HPDE6-E6E7 (cell line): ENCODE results near the gene AOPEP.
A peak's percentile ranks its signal among the peaks of the same experiment; 100 is the strongest.

Experiments
- DNase-seq: peaks from one replicate; pipeline ENCODE4 v3.0.0; 2011; ENCODE audit warnings: missing footprints; ENCODE audit errors: extremely low spot score

AOPEP gene

GRCh38 chr9:94761481-94761880 lies 35.0 kb downstream of the AOPEP start:
- DNase-seq: no peak

GRCh38 chr9:94767331-94768072 lies 41.0 kb downstream of the AOPEP start:
- peak; percentile 33 for DNase-seq

GRCh38 chr9:94768766-94769165 lies 42.3 kb downstream of the AOPEP start:
- no peak for DNase-seq

DNA sequence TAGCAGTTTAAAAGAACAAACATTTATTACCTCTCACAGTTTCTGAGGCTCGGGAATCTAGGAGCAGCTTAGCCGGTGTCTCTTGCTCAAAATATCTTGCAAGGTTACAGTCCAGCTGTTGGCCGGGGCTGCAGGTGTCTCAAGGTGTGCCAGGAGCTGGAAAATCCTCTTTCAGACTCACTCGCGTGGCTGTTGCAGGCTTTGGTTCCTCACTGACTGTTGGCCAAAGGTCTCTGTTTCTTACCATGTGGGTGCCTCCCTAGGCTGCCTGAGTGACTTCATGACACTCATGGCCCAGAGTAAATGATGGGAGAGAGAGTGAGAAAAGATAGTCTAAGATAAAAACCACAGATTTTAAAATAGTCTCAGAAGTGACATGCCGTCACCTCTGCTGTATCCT lies 43.8 kb downstream of the AOPEP start:
- no peak for DNase-seq

- DNase-seq: no peak
These were observed 44.6 kb downstream of the AOPEP start for GRCh38 chr9:94771096-94771495.

- no peak for DNase-seq
These were observed 45.6 kb downstream of the AOPEP start for GRCh38 chr9:94772144-94772543.

DNA sequence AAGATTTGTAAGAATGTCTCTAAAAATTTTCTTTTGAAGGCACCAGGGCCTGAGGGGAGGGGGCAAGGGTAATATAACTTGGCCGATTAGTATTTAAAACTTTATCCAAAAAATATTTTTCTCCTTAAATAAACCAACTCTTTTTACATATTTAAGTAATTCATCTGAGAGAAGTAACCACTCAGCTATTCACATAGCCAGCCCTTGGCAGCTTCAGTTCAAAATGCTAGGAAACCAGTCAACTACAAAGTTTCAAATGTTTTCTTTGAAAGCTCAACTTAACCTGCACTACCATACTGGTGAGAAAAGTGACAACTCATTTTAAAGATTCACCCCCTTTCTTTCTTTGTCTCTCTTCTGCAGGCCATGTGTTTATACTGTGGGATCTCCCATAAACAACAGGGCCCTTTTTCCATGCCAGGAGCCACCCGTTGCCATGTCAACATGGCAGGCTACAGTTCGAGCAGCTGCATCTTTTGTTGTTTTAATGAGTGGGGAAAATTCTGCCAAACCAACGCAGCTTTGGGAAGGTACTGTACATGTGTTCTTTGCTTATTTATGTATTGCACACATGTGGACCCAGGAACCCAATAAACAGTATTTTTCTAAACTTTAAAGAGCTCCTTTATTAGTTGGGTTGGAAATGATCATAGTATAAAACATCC lies 46.3 kb downstream of the AOPEP start:
- DNase-seq: no peak

DNA sequence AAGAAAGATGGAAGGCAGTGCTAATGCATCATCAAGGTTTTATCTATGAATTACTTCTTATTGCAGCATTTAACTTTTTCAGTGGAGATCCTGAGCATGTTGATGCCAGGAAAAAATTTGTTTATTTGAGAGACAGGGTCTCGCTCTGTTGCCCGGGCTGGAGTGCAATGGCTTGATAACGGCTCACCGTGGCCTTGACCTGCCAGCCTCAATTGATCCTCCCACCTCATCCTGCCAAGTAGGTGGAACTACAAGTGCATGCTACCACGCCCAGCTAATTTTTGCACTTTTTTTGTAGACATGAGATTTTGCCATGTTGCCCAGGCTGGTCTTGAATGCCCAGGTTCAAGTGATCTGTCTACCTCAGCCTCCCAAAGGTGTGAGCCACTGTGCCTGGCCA lies 47.2 kb downstream of the AOPEP start:
- DNase-seq: no peak

DNA sequence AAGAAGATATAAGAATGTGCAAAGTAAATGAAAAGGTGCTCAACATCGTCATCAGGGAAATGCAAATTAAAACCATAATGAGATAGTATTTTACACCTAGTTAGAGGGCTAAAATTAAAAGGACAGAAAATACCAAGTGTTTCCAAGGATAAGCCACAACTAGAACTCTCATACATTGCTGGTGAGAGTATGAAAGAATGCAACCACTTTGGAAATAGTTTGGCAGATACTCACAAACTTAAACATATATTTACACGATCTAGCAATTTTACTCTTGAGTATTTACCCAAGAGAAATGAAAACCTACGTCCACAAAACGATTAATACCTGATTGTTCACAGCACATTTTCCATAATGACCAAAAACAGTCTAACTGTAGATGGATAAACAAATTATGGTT lies 51.5 kb downstream of the AOPEP start:
- DNase-seq: no peak

- no peak for DNase-seq
These were observed 52.5 kb downstream of the AOPEP start for GRCh38 chr9:94779031-94779430.

DNA sequence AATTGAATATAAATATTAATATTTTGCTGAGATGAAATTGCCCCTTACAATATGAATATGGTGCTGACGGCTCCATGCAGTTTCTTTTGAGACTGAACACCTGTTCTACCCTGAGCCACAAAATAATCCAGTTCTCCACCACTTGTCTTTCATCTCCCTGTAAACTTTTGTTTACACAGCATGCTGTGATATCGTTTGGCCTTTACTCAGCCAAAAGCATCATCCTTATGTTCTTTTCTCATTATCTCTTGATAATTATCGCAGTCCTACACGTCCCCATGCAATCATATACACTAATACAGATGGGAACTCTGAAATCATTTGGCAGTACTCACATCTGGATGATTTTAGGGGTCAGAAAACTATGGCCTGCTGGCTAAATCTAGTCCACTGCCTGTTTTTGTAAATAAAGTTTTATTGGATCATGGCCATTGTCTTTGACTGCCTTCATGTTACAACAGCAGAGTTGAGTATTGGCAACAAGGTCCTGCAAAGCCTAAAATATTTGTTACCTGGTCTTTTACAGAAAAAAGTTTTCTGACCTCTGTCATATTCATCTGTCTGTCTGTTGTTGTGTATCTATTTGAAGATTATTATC lies 53.3 kb downstream of the AOPEP start:
- no peak for DNase-seq

GRCh38 chr9:94780516-94780950 lies 54.0 kb downstream of the AOPEP start:
- no peak for DNase-seq

DNA sequence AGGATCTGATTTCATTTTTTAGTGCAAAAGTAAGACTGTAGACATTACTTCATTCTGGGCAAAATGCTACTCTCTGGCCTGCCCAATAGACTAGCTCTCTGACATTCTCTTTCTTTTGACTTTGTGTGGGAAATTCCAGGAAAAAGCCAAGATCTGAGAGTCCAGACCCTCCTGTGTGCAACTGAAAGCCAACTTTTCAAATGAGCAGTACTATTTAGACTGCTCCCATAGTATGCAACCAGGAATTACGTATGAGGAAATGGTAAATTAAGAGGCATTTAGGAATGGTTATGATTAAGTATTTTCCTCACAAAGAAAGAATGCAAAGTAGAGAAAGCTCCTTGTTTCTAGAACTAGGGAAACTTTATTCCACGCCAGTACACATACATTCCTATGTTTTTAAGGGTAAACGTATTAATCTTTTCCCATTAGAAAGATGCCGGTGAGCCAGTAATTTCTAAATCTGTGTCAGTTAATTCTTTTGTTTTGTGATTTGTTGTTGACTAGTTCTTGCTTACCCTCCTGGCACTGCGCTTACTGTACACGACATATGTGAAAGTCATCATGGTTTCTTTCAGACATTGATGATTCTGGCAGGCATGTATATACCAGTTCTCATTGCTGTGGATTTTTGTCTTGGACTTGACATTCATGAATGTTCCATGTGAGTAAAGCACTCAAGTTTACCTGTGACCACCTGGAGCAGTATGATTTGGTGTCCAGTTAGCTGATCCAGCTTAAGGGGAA lies 56.0 kb downstream of the AOPEP start:
- DNase-seq: no peak

DNA sequence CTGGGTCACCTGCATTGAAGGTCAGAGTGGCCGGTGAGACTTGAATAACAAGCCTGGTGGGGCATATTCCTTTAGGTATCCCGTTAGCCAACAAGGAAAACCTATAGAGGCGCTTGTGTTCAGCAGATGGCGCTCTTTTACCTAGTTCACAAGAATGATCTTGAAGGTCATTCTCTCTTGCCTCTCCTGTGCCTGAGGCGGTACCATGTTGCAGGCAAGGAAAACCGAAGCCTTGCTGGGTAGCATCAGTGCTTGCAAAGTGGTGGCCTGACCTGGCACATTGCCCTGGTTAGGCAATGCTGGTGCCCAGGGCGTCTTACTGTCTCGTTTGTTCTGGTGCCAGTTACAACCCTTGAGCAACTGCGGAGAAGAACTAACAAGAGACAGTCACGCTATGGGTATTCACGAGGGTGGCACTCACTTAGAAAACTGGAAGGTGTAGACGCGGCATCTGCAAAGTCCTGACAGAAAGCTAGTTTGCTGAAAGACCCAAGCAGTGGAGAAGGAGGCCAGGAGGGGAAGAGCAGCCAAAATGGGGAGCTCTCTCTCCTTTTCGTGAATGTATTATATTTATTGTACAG lies 56.7 kb downstream of the AOPEP start:
- DNase-seq: peak; percentile 58

DNA sequence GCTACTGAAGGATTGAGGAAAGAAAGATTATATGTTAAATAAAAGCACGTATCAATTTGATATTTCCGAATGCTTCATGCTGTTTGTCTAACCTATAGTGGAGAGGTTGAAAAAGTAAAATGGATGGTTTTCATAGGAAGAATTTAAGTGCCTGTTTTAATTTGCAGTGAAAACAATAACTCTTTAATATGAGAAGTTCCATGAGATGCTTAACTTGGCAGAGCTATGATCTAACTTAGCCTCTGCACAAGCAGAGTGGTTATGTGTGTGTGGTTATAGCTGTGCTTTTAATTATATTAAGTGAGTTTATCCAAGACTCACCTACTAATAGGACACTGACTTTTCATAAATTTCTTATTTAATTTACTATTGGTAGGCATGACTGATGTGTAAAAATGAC lies 57.4 kb downstream of the AOPEP start:
- DNase-seq: no peak

DNA sequence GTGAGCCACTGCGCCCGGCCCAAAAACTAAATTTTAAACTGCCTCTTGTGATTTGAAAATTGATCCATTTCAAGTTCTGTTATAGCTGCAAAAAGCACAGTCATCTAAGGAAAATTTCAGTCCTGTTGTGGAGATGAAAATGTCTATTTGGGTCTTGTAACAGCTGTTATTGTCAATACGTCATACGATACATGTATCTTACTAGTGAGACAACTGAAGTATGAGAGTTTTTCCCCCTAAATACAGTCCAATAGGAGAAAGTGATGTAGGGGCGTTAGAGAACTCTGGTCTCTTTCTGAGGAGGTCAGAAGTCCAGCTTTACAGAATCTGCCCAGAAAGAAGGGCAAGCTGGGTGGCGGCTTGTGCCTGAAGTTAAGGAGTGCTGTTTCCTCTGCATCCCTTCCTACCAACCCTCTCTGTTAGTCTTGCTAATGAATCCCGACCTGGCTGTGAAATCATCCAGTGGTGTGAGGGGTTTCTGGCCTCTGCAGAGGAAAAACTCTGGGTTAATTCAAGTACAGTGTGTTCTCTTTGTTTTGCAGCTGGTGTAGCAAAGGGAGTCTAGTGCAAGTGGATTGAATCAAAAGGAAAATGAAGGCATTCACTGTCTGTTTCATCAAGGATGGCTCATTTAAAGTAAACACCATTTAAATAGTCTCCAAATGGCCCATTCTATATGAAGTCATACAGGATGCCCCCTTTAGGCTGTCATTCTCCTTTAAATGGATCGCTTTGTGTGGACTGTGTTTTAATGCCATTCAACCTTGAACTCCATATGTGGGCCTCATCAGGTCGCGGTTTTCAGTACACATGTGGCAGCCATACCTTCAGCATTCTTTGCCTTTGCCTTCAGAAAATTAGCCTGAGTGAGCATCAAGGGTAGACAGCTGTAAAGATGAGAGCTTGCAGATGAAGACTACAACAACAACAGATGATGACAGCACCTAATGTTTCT lies 59.0 kb downstream of the AOPEP start:
- no peak for DNase-seq

GRCh38 chr9:94786586-94786985 lies 60.1 kb downstream of the AOPEP start:
- DNase-seq: no peak

DNA sequence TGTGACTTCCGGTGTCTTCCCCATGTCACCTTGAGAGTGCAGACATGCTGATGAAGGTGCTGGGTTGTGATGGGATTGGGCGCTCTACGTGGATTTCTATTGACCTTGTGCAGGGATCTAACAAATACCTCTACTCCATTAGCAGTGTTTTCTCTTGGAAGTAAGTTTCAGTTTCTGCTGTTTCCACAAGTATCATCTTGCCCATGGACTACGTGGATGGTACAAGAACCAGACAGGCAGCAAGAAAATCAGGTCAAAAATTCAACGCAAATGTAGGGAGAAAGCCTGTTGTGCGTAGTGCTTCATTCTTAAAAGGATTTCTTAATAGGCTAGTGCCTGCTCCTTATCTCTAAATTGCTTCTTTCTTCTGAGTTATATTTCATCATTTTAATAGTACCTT lies 60.8 kb downstream of the AOPEP start:
- no peak for DNase-seq

DNA sequence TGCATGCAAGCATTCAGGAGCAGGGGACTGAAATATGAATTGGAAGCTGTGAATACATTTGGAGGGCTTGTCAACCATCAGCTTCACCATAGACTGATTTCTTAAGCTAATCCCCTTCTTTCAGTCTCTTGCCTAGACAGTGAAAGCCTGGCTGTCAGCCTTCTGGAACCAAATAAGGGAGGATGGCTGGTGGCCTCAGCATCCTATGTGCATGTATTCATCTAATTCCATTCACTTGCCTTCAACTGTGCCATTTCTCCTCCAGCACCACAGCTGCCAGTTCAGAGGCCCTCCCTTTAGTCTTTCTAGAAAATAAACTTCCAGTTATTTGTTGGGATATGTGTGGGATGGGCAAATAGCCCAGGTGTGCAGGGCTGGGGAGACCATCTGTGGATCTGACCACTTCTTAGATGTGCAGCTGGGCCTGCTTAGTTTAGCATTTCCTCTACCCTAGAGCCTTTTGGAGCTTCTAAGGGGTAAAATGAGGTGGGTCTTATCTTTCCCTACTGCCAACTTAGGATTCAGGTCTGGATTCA lies 62.1 kb downstream of the AOPEP start:
- no peak for DNase-seq

DNA sequence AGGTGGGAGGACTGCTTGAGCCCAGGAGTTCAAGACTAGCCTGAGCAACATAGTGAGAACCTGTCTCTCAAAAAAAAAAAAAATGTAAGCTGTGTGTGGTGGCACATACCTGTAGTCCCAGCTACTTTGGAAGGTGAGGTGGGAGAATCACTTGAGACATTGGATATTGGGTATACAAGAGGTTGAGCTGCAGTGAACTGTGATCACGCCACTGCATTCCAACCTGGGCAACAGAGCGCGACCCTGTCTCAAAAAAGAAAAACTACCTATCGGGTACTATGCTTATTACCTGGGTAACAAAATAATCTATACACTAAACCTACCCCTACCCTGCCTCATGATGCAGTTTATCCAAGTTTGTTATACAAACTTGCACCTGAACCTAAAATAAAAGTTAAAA lies 64.9 kb downstream of the AOPEP start:
- DNase-seq: no peak

GRCh38 chr9:94792511-94792910 lies 66.0 kb downstream of the AOPEP start:
- no peak for DNase-seq
